ENCODE measurements around the gene PARD6G. TPM values are rescaled to one million over a fixed set of nuclear protein-coding genes. Genes with fewer than 3 reads are reported as not detected.
"Not testable (repeated sequence)": the region's sequence is repeated elsewhere in the genome, so short reads cannot be mapped to it uniquely, and the experiment has no call there.

The PARD6G gene
- 25.5 to 30.8 TPM (median 30.7 TPM) in 3 replicates for total RNA-seq

- Mint-ChIP-seq H3K4me1 (peaks cover 19% of the 10 kb centered on the region), H3K27me3 (ENCODE audit: low read depth) (no peaks in the 10 kb centered on the region), H3K36me3 (no peaks in the 10 kb centered on the region), H3K27ac (no peak within 1 kb of the TSS), H3K4me3 (peak within 1 kb of the TSS; percentile 70), H3K9me3 (no peaks in the 10 kb centered on the region)
- peak; percentile 78 to 88 for DNase-seq (ENCODE audit: low spot score in 2 of 2, unreplicated experiment in 2 of 2)
- TF ChIP-seq, protein P1, sequence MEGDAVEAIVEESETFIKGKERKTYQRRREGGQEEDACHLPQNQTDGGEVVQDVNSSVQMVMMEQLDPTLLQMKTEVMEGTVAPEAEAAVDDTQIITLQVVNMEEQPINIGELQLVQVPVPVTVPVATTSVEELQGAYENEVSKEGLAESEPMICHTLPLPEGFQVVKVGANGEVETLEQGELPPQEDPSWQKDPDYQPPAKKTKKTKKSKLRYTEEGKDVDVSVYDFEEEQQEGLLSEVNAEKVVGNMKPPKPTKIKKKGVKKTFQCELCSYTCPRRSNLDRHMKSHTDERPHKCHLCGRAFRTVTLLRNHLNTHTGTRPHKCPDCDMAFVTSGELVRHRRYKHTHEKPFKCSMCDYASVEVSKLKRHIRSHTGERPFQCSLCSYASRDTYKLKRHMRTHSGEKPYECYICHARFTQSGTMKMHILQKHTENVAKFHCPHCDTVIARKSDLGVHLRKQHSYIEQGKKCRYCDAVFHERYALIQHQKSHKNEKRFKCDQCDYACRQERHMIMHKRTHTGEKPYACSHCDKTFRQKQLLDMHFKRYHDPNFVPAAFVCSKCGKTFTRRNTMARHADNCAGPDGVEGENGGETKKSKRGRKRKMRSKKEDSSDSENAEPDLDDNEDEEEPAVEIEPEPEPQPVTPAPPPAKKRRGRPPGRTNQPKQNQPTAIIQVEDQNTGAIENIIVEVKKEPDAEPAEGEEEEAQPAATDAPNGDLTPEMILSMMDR (IDR thresholded peaks at IDR 0.05; ENCODE audit: unreplicated experiment): no peak
Measured at GRCh38 chr18:80247393-80247841, at the start of gene PARD6G. TSS of gene PARD6G (minus strand) at chr18:80247514. CDS start at chr18:80247348, 166 bp downstream.

- H3K9me3 Mint-ChIP-seq: peaks cover 14% of the 10 kb centered on the region
- H3K4me3 Mint-ChIP-seq: not testable (repeated sequence)
- peak in 1 of 2 experiments; percentile 48 for DNase-seq (ENCODE audit: low spot score in 2 of 2, unreplicated experiment in 2 of 2)
Measured at GRCh38 chr18:80262241-80263033, 15.1 kb upstream of the PARD6G start.

DNA sequence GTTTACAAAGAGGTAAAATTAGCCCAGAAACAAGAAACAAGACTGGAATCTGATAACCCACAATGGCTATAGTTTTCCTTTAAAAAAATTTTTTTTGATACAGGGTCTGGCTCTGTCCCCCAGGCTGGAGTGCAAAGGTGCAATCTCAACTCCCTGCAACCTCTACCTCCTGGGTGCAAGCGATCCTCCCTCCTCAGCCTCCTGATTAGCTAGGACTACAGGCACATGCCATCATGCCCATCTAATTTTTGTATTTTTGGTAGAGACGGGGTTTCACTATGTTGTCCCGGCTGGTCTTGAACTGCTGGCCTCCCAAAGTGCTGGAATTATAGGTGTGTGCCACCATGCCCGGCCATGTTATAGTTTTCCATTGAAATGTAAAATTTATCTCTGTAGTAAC is 12.3 kb upstream of the PARD6G start:
- Mint-ChIP-seq H3K9me3 (peaks cover 20% of the 10 kb centered on the region), H3K4me1 (no peaks in the 10 kb centered on the region), H3K4me3 (no peak overlapping the region), H3K27ac (no peak overlapping the region), H3K27me3 (ENCODE audit: low read depth) (no peaks in the 10 kb centered on the region), H3K36me3 (peaks cover 1% of the 10 kb centered on the region)
- DNase-seq (ENCODE audit: low spot score in 2 of 2, unreplicated experiment in 2 of 2): no peak
- TF ChIP-seq, protein P1 (IDR thresholded peaks at IDR 0.05; ENCODE audit: unreplicated experiment): no peak

More at GRCh38 chr18:80262241-80263033, 15.1 kb upstream of the PARD6G start:
- not testable (repeated sequence) for H3K4me1 Mint-ChIP-seq; H3K27ac Mint-ChIP-seq; H3K36me3 Mint-ChIP-seq; H3K27me3 Mint-ChIP-seq (ENCODE audit: low read depth)
- TF ChIP-seq, protein P1 (IDR thresholded peaks at IDR 0.05; ENCODE audit: unreplicated experiment): peak; percentile 76

GRCh38 chr18:80258640-80259039 is 11.3 kb upstream of the PARD6G start:
- no peaks in the 10 kb centered on the region for H3K4me1 Mint-ChIP-seq
- no peak overlapping the region for H3K27ac Mint-ChIP-seq
- H3K27me3 Mint-ChIP-seq (ENCODE audit: low read depth): peaks cover under 1% of the 10 kb centered on the region
- TF ChIP-seq, protein P1 (IDR thresholded peaks at IDR 0.05; ENCODE audit: unreplicated experiment): no peak
- peaks cover 1% of the 10 kb centered on the region for H3K36me3 Mint-ChIP-seq
- peaks cover 20% of the 10 kb centered on the region for H3K9me3 Mint-ChIP-seq
- H3K4me3 Mint-ChIP-seq: no peak overlapping the region
- no peak for DNase-seq (ENCODE audit: low spot score in 2 of 2, unreplicated experiment in 2 of 2)

- H3K27ac Mint-ChIP-seq; H3K27me3 Mint-ChIP-seq (ENCODE audit: low read depth); H3K4me3 Mint-ChIP-seq; H3K4me1 Mint-ChIP-seq; H3K36me3 Mint-ChIP-seq: not testable (repeated sequence)
- H3K9me3 Mint-ChIP-seq: peaks cover 20% of the 10 kb centered on the region
- peak in 1 of 2 experiments; percentile 53 for DNase-seq (ENCODE audit: low spot score in 2 of 2, unreplicated experiment in 2 of 2)
- TF ChIP-seq, protein P1 (IDR thresholded peaks at IDR 0.05; ENCODE audit: unreplicated experiment): peak; percentile 56
Measured at GRCh38 chr18:80257579-80258543, 10.5 kb upstream of the PARD6G start.
